OCI-M2 (cell line): ENCODE results near the gene KCNIP3.

Experiments
- DNase-seq: peaks from one replicate; lab custom pipeline; 2025; ENCODE audit not compliant: unreplicated experiment; lab: John Stamatoyannopoulos, UW

KCNIP3 gene

GRCh38 chr2:95312543-95313201 lies 15.5 kb downstream of the KCNIP3 start:
- DNase-seq, result no peak

GRCh38 chr2:95313296-95314131 lies 16.4 kb downstream of the KCNIP3 start:
- DNase-seq, result no peak

- DNase-seq, result no peak
These were observed 17.4 kb downstream of the KCNIP3 start for GRCh38 chr2:95314598-95314963.

- DNase-seq, result no peak
These were observed 17.9 kb downstream of the KCNIP3 start for GRCh38 chr2:95314964-95315611.

- no peak for DNase-seq
These were observed 18.8 kb downstream of the KCNIP3 start for GRCh38 chr2:95315801-95316411.

GRCh38 chr2:95316466-95317122 lies 19.4 kb downstream of the KCNIP3 start:
- DNase-seq, result no peak

- no peak for DNase-seq
These were observed 20.0 kb downstream of the KCNIP3 start for GRCh38 chr2:95317123-95317500.

GRCh38 chr2:95317665-95318425 lies 20.7 kb downstream of the KCNIP3 start:
- no peak for DNase-seq

- DNase-seq, result no peak
These were observed 21.5 kb downstream of the KCNIP3 start for GRCh38 chr2:95318431-95319220.

- DNase-seq, result no peak
These were observed 22.6 kb downstream of the KCNIP3 start for GRCh38 chr2:95319481-95320343.

- DNase-seq, result no peak
These were observed 23.2 kb downstream of the KCNIP3 start for GRCh38 chr2:95320344-95320712.

- DNase-seq, result no peak
These were observed 24.0 kb downstream of the KCNIP3 start for GRCh38 chr2:95320986-95321767.

- no peak for DNase-seq
These were observed 26.4 kb downstream of the KCNIP3 start for GRCh38 chr2:95323347-95324155.

- no peak for DNase-seq
These were observed 27.9 kb downstream of the KCNIP3 start for GRCh38 chr2:95325026-95325425.

GRCh38 chr2:95325590-95326432 lies 28.7 kb downstream of the KCNIP3 start:
- DNase-seq, result no peak

- no peak for DNase-seq
These were observed 29.4 kb downstream of the KCNIP3 start for GRCh38 chr2:95326433-95327140.
